Measurements from ENCODE around the gene CAPN10. TPM values are rescaled to one million over a fixed set of nuclear protein-coding genes. Genes with fewer than 3 reads are reported as not detected.
"Not testable (repeated sequence)": the region's sequence is repeated elsewhere in the genome, so short reads cannot be mapped to it uniquely, and the experiment has no call there.

CAPN10 gene
- total RNA-seq, 4 donors from 2014 or later, result 41.9 to 118 (median 48.7) TPM

GRCh38 chr2:240561325-240561971, 25.1 kb upstream of the CAPN10 start:
- in situ Hi-C loops (cut with MboI; ENCODE audit: low pct_ligation_motif_present in 1 of 4, low pct_unique_long_range_greater_than_20kb in 1 of 4, low sequenced_read_pairs in 3 of 4), result no loop called here
- intact Hi-C loops (cut with DNase I; ENCODE audit: low total_unique reads), result no loop called here
- DNase-seq, result peak; percentile 26

GRCh38 chr2:240563231-240563630, 23.3 kb upstream of the CAPN10 start:
- in situ Hi-C loops (cut with MboI; ENCODE audit: low pct_ligation_motif_present in 1 of 4, low pct_unique_long_range_greater_than_20kb in 1 of 4, low sequenced_read_pairs in 3 of 4); H3K27me3 ChIP-seq; H3K27ac ChIP-seq; H3K36me3 ChIP-seq; intact Hi-C loops (cut with DNase I; ENCODE audit: low total_unique reads); H3K4me3 ChIP-seq; DNase-seq; H3K9me3 ChIP-seq: not testable (repeated sequence)
- H3K4me1 ChIP-seq, result peaks cover 39 to 72% (median 52%) of the 10 kb centered on the region in 4 donors
- WGBS, 2 donors (ENCODE audit: low coverage in 1 of 2), result 98% methylated on average over 17 of the region's 17 CpGs; no CpG with 5 or more reads in 1 of the 2 donors

More at GRCh38 chr2:240561325-240561971, 25.1 kb upstream of the CAPN10 start:
- Histone ChIP-seq H3K36me3 (no peaks in the 10 kb centered on the region), H3K9me3 (no peaks in the 10 kb centered on the region), H3K4me1 (peaks cover 40 to 73% (median 52%) of the 10 kb centered on the region in 4 donors), H3K4me3 (peak overlapping the region; percentile 41 to 97 (median 80)), H3K27ac (peak overlapping the region; percentile 98 to 100 (median 100)), H3K27me3 (no peaks in the 10 kb centered on the region)
- WGBS, 2 donors (ENCODE audit: low coverage in 1 of 2), result 9 to 21% methylated on average over 8 to 14 of the region's 14 CpGs
- TF ChIP-seq, protein P1, sequence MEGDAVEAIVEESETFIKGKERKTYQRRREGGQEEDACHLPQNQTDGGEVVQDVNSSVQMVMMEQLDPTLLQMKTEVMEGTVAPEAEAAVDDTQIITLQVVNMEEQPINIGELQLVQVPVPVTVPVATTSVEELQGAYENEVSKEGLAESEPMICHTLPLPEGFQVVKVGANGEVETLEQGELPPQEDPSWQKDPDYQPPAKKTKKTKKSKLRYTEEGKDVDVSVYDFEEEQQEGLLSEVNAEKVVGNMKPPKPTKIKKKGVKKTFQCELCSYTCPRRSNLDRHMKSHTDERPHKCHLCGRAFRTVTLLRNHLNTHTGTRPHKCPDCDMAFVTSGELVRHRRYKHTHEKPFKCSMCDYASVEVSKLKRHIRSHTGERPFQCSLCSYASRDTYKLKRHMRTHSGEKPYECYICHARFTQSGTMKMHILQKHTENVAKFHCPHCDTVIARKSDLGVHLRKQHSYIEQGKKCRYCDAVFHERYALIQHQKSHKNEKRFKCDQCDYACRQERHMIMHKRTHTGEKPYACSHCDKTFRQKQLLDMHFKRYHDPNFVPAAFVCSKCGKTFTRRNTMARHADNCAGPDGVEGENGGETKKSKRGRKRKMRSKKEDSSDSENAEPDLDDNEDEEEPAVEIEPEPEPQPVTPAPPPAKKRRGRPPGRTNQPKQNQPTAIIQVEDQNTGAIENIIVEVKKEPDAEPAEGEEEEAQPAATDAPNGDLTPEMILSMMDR (IDR thresholded peaks at IDR 0.05), result peak in 3 of 5 experiments; percentile 16 to 70 (median 37)
- TF ChIP-seq EP300 (IDR thresholded peaks at IDR 0.05; ENCODE audit: low read depth) (no peak), POLR2A (IDR thresholded peaks at IDR 0.05) (peak; percentile 69), POLR2AphosphoS5 (IDR thresholded peaks at IDR 0.05) (no peak)

DNA sequence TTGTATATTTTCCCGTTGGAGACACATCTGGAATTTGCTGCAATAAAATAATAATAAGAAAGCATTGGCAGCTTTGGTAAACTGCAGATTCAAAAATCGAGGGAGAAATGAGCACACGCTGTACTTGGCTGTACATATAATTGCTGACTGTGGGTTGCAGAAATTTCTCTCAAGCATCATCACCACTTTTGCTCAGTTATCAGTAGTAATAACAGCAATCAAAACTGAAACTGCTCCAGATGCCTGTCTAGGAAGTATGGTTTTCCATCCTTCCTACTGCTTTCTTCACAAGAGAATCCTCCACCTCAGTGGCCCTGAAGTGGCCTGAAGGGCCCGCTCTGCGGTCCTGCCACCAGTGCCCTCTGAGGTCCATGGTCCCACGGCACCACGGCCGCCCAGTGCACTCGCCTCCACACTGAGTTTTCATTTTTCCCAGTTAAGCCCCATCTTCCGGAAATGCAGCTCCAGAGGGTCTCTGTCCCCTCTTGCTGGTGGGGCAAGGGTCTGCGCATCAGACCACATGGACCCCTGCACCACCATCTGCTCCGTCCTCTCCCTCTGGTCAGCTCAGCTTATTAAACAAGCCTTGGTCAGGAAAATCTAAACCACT, 22.5 kb upstream of the CAPN10 start:
- 69 to 89% methylated on average over 3 to 12 of the region's 12 CpGs for WGBS, 2 donors (ENCODE audit: low coverage in 1 of 2)
- intact Hi-C loops (cut with DNase I; ENCODE audit: low total_unique reads) (no loop called here), in situ Hi-C loops (cut with MboI; ENCODE audit: low pct_ligation_motif_present in 1 of 4, low pct_unique_long_range_greater_than_20kb in 1 of 4, low sequenced_read_pairs in 3 of 4) (no loop called here)
- DNase-seq, result no peak
- H3K9me3 ChIP-seq, result no peaks in the 10 kb centered on the region
- peak overlapping the region in 3 of 4 donors; percentile 96 to 99 (median 98) for H3K27ac ChIP-seq
- H3K27me3 ChIP-seq, result no peaks in the 10 kb centered on the region
- H3K4me1 ChIP-seq, result peaks cover 38 to 64% (median 52%) of the 10 kb centered on the region in 4 donors
- no peaks in the 10 kb centered on the region for H3K36me3 ChIP-seq
- H3K4me3 ChIP-seq, result no peak overlapping the region
- TF ChIP-seq POLR2AphosphoS5 (IDR thresholded peaks at IDR 0.05) (no peak), POLR2A (IDR thresholded peaks at IDR 0.05) (no peak), EP300 (IDR thresholded peaks at IDR 0.05; ENCODE audit: low read depth) (no peak)
- TF ChIP-seq, protein P1 (IDR thresholded peaks at IDR 0.05), result no peak

- Histone ChIP-seq H3K4me3 (no peak overlapping the region), H3K4me1 (peaks cover 39 to 63% (median 53%) of the 10 kb centered on the region in 4 donors), H3K9me3 (no peaks in the 10 kb centered on the region), H3K27ac (peak overlapping the region; percentile 96 to 99 (median 97)), H3K27me3 (no peaks in the 10 kb centered on the region), H3K36me3 (no peaks in the 10 kb centered on the region)
- in situ Hi-C loops (cut with MboI; ENCODE audit: low pct_ligation_motif_present in 1 of 4, low pct_unique_long_range_greater_than_20kb in 1 of 4, low sequenced_read_pairs in 3 of 4) (no loop called here), intact Hi-C loops (cut with DNase I; ENCODE audit: low total_unique reads) (no loop called here)
- 56 to 67% methylated on average over 7 to 10 of the region's 10 CpGs for WGBS, 2 donors (ENCODE audit: low coverage in 1 of 2)
- TF ChIP-seq POLR2AphosphoS5 (IDR thresholded peaks at IDR 0.05) (no peak), EP300 (IDR thresholded peaks at IDR 0.05; ENCODE audit: low read depth) (no peak), POLR2A (IDR thresholded peaks at IDR 0.05) (no peak)
- TF ChIP-seq, protein P1 (IDR thresholded peaks at IDR 0.05), result no peak
- DNase-seq, result peak; percentile 14
Observed at GRCh38 chr2:240564561-240565332, 21.8 kb upstream of the CAPN10 start.
